ENCODE data around the gene APLN.

Gene APLN

DNA sequence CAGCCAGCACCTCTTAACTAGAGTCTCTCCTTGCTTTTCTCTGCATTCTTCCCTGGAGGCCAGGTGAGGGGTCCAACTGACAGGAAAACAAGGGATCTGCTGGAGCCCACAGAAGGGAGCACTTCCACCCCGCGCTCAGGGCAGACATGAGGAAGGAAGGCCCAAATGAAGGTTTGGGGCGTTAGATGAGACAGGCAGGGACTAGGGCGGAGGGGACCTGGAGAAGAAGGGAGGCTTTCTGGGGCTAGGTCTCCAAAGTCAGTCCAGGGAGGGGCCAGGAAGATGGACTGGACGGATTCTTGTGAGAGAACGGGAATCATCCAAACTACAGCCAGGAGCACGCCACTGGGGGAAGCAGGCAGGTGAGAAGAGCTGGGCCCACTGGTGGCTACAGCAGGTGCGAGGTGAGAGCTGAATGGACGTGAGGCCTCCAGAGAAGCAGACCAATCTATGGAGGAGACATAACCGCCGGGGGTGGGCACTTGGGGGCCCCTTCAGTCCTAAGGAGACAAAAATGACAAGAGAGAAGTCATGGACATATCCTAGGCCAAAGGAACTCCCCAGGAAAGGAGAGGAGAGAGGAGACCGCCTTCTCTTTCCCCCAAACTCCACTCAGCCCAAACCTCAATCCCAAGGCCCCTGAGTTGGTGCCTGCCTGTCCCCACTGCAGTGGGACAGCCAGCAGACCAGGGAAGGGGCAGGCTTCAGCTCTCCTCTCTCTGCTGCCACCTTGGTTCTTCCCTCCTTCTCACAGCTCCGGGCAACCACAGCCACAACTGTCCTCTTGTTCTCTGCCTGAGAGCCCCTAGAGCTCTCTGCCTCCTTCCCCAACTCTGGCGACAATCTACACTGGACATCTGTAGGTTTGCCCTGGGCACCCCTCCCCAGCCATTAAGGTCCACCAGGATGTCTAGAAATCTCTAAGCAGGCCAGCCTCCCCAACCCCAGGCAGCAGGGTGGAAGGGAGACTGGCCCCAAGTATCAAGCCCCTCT, 7.0 kb downstream of the APLN start:
- Histone ChIP-seq H4K20me1 (ENCODE audit: control insufficient read depth, insufficient read depth, low read depth, low read length) (no peaks in the 10 kb centered on the region), H3K4me3 (ENCODE audit: low read length) (no peak overlapping the region), H3K27ac (ENCODE audit: low read depth, low read length) (no peak overlapping the region), H3K9me3 (ENCODE audit: control insufficient read depth, insufficient read depth, low read length) (no peaks in the 10 kb centered on the region), H3K79me2 (ENCODE audit: control insufficient read depth, low read length) (no peaks in the 10 kb centered on the region), H3K9me2 (replicated peaks; ENCODE audit: control insufficient read depth, low read length) (no peaks in the 10 kb centered on the region), H3K27me3 (ENCODE audit: control insufficient read depth, low read length) (peaks cover 4% of the 10 kb centered on the region), H3K4me2 (ENCODE audit: low read length) (no peak overlapping the region), H3K4me1 (ENCODE audit: control insufficient read depth, low read length) (no peaks in the 10 kb centered on the region), H3F3A (ENCODE audit: control insufficient read depth, insufficient read depth) (no peaks in the 10 kb centered on the region), H3K36me3 (ENCODE audit: control insufficient read depth, low read length) (no peaks in the 10 kb centered on the region)
- TF ChIP-seq CTCF (IDR thresholded peaks at IDR 0.05; ENCODE audit: low read depth, low read length, poor library complexity, severe bottlenecking): no peak

DNA sequence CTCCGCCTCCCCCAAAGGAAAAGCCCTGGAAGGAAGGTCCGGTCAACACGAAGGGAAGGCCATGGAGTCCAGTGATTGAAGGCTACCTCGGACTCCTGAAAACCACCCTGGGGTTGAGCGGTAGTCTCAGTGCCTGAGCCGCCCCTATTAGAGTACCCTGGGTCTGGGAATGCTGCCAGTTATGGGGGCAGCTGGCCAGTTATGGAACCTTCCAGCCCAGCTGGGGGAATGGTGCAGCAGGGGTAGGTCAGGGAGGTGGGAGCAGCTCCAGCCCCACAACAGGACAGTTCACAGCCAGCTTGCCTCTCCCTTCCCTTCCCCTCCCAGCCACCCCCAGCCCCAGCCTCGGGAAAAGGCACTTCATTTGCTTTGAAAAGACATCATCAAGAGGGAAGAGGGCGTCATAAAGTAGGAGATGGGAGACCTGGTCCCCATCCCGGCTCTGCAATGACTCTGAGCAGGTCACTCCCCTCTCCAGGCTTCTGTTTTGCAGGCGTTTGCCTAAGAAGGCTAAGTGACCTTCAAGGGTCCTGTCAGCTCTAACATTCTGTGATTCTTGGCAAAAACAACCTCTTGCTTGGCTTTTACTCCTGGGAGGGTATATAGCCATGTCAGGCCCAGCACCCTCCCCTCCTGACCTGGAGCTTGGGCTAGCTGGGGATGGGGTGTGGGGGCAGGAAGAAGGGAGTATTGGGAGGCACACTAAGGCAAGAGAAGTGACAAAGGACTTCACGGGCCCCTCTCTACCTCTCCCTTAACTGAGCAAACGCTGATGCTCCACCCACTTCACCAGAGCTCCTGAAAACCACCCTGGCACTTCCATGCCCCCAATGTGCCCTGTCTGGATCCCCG, 8.0 kb downstream of the APLN start:
- no peak overlapping the region for H3K4me2 ChIP-seq (ENCODE audit: low read length)
- no peaks in the 10 kb centered on the region for H3F3A ChIP-seq (ENCODE audit: control insufficient read depth, insufficient read depth)
- no peak overlapping the region for H3K27ac ChIP-seq (ENCODE audit: low read depth, low read length)
- H3K9me2 ChIP-seq (replicated peaks; ENCODE audit: control insufficient read depth, low read length): no peaks in the 10 kb centered on the region
- H3K36me3 ChIP-seq (ENCODE audit: control insufficient read depth, low read length): no peaks in the 10 kb centered on the region
- no peaks in the 10 kb centered on the region for H3K9me3 ChIP-seq (ENCODE audit: control insufficient read depth, insufficient read depth, low read length)
- H4K20me1 ChIP-seq (ENCODE audit: control insufficient read depth, insufficient read depth, low read depth, low read length): no peaks in the 10 kb centered on the region
- H3K4me1 ChIP-seq (ENCODE audit: control insufficient read depth, low read length): no peaks in the 10 kb centered on the region
- TF ChIP-seq CTCF (IDR thresholded peaks at IDR 0.05; ENCODE audit: low read depth, low read length, poor library complexity, severe bottlenecking): no peak
- no peak for TF ChIP-seq EZH2phosphoT487 (IDR thresholded peaks at IDR 0.05; ENCODE audit: borderline replicate concordance, low read length)
- no peaks in the 10 kb centered on the region for H3K27me3 ChIP-seq (ENCODE audit: control insufficient read depth, low read length)
- H3K4me3 ChIP-seq (ENCODE audit: low read length): no peak overlapping the region
- H3K79me2 ChIP-seq (ENCODE audit: control insufficient read depth, low read length): no peaks in the 10 kb centered on the region

DNA sequence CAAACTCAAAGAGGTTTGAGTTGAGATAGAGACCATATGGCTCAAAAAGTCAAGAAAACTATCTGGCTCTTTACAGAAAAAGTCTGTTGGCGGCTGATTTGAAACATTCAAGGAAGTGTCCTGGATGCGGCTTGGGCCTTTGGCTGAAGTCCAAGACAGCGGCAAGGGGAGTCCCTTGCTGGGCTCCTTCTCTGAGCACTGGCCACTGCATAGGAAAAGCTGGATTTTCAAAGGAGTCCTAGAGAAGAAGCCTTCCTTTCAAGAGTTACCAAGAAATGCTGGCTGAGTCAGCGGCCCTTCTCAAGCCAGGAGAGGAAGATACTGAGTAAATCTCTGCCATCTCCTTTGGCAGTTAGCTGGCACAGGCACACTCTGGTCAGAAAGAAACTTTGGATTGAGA, 12.1 kb downstream of the APLN start:
- no peak overlapping the region for H3K27ac ChIP-seq (ENCODE audit: low read depth, low read length)
- H3K27me3 ChIP-seq (ENCODE audit: control insufficient read depth, low read length): no peaks in the 10 kb centered on the region
- H3K9me2 ChIP-seq (replicated peaks; ENCODE audit: control insufficient read depth, low read length): no peaks in the 10 kb centered on the region
- H4K20me1 ChIP-seq (ENCODE audit: control insufficient read depth, insufficient read depth, low read depth, low read length): no peaks in the 10 kb centered on the region
- no peaks in the 10 kb centered on the region for H3F3A ChIP-seq (ENCODE audit: control insufficient read depth, insufficient read depth)
- no peak overlapping the region for H3K4me3 ChIP-seq (ENCODE audit: low read length)
- no peak overlapping the region for H3K4me2 ChIP-seq (ENCODE audit: low read length)
- TF ChIP-seq EZH2phosphoT487 (IDR thresholded peaks at IDR 0.05; ENCODE audit: borderline replicate concordance, low read length): no peak
- no peak for TF ChIP-seq CTCF (IDR thresholded peaks at IDR 0.05; ENCODE audit: low read depth, low read length, poor library complexity, severe bottlenecking)
- no peaks in the 10 kb centered on the region for H3K36me3 ChIP-seq (ENCODE audit: control insufficient read depth, low read length)
- H3K4me1 ChIP-seq (ENCODE audit: control insufficient read depth, low read length): no peaks in the 10 kb centered on the region
- no peaks in the 10 kb centered on the region for H3K79me2 ChIP-seq (ENCODE audit: control insufficient read depth, low read length)
- no peaks in the 10 kb centered on the region for H3K9me3 ChIP-seq (ENCODE audit: control insufficient read depth, insufficient read depth, low read length)
